GM12892 (cell line): ENCODE results near the gene SCAMP2.

ENCODE experiments used
- POLR2A ChIP-seq: IDR thresholded peaks from 2 replicates; pipeline ENCODE4 v1.6.1; 2011; ENCODE audit warnings: low read depth, low read length, control low read depth
- POLR2AphosphoS5 ChIP-seq: IDR thresholded peaks from 2 replicates; pipeline ENCODE4 v1.6.1; 2011; ENCODE audit warnings: low read depth, low read length, control low read depth

- TF ChIP-seq POLR2AphosphoS5 = no peak
- no peak for TF ChIP-seq POLR2A
Measured at GRCh38 chr15:74829991-74830390, 43.2 kb downstream of the SCAMP2 start.
